Transverse colon (tissue), 4 donors: ENCODE data around the gene STK32B. TPM values are rescaled to one million over a fixed set of nuclear protein-coding genes. Genes with fewer than 3 reads are reported as not detected.

Experiments used
- DNase-seq: peaks from one replicate; pipeline ENCODE4 v3.0.0-alpha.2; 2019
- H3K27ac ChIP-seq, 4 donors: fragments of 200-600 bp; sonication (generic); 2 replicates each; pipeline ENCODE4 v1.5.1; 2016 to 2018; ENCODE audit warnings: inconsistent platforms in 4 of 4
- H3K27me3 ChIP-seq: fragments of 200-600 bp; sonication (generic); 2 replicates; pipeline ENCODE4 v1.5.1; 2017; ENCODE audit warnings: inconsistent platforms
- H3K36me3 ChIP-seq, 4 donors: fragments of 200-600 bp; sonication (generic); 2 replicates each; pipeline ENCODE4 v1.5.1; 2017 to 2019; ENCODE audit warnings: inconsistent platforms in 4 of 4
- H3K4me1 ChIP-seq, 4 donors: fragments of 200-600 bp; sonication (generic); 2 replicates each; pipeline ENCODE4 v1.5.1; 2017 to 2020; ENCODE audit warnings: inconsistent platforms in 4 of 4
- H3K4me3 ChIP-seq, 4 donors: fragments of 200-600 bp; sonication (generic); 1 replicate in 1 of 4; 2 replicates in 3 of 4; pipeline versions ENCODE4 v1.5.1 to v1.6.1; 2017 to 2019; ENCODE audit warnings: inconsistent platforms in 4 of 4
- H3K9me3 ChIP-seq, 2 donors: fragments of 200-600 bp; sonication (generic); 2 replicates each; pipeline ENCODE4 v1.5.1; 2017 to 2019; ENCODE audit warnings: inconsistent platforms in 2 of 2
- EP300 ChIP-seq: sonication (generic); formaldehyde crosslinking; IDR thresholded peaks from one replicate; pipeline ENCODE4 v1.6.1; 2017; ENCODE audit warnings: antibody characterized with exemption, low read depth
- POLR2A ChIP-seq: fragments of 450-650 bp; IDR thresholded peaks from one replicate; pipeline ENCODE4 v1.6.1; 2016; ENCODE audit warnings: antibody characterized with exemption, mild to moderate bottlenecking, moderate library complexity
- POLR2AphosphoS5 ChIP-seq, 3 donors: sonication (generic); formaldehyde crosslinking; IDR thresholded peaks; one replicate each; pipeline ENCODE4 v1.6.1; 2016; ENCODE audit warnings: antibody characterized with exemption in 3 of 3
- WGBS, 2 donors: methylation state at CpG; one replicate each; pipeline ENCODE4 v1.1.5; 2018; ENCODE audit warnings: low coverage in 1 of 2; 5-methylcytosine and 5-hydroxymethylcytosine counted together
- in situ Hi-C, 4 donors: fragments of 200-750 bp; cut with MboI; loops; one replicate each; pipeline versions ENCODE4 v1.15.0 to v1.15.1; 2017; ENCODE audit warnings: low sequenced_read_pairs in 3 of 4, low pct_ligation_motif_present in 1 of 4, low pct_unique_long_range_greater_than_20kb in 1 of 4
- intact Hi-C: fragments of 100-400 bp; cut with DNase I; formaldehyde crosslinking; loops from one replicate; pipeline ENCODE4 v1.15.1; 2023; ENCODE audit warnings: low total_unique reads
- total RNA-seq, 4 donors: library from RNA; depleted of rRNA; stranded (reverse); fragments of >200 nt; gene quantifications; one replicate each; pipeline ENCODE4 v1.1.0, GENCODE V29; 2016
- TF ChIP-seq, protein P1 (sequence below), 5 experiments: fragments of 200-600 bp in 3 of 5; fragments of 450-650 bp in 2 of 5; sonication (generic) in 3 of 5; IDR thresholded peaks; 1 replicate in 2 of 5; 2 replicates in 3 of 5; pipeline ENCODE4 v1.5.1; 2016 to 2017; ENCODE audit warnings: antibody characterized with exemption in 5 of 5, inconsistent platforms in 3 of 5, mild to moderate bottlenecking in 2 of 5, moderate library complexity in 1 of 5

Gene STK32B
- total RNA-seq, 4 donors from 2014 or later, result 0.37 to 1.1 (median 0.64) TPM

GRCh38 chr4:5338531-5338930 lies 287.3 kb downstream of the STK32B start:
- TF ChIP-seq POLR2A (no peak), POLR2AphosphoS5 (IDR thresholded peaks at IDR 0.05) (no peak), EP300 (no peak)
- TF ChIP-seq, protein P1, sequence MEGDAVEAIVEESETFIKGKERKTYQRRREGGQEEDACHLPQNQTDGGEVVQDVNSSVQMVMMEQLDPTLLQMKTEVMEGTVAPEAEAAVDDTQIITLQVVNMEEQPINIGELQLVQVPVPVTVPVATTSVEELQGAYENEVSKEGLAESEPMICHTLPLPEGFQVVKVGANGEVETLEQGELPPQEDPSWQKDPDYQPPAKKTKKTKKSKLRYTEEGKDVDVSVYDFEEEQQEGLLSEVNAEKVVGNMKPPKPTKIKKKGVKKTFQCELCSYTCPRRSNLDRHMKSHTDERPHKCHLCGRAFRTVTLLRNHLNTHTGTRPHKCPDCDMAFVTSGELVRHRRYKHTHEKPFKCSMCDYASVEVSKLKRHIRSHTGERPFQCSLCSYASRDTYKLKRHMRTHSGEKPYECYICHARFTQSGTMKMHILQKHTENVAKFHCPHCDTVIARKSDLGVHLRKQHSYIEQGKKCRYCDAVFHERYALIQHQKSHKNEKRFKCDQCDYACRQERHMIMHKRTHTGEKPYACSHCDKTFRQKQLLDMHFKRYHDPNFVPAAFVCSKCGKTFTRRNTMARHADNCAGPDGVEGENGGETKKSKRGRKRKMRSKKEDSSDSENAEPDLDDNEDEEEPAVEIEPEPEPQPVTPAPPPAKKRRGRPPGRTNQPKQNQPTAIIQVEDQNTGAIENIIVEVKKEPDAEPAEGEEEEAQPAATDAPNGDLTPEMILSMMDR (IDR thresholded peaks at IDR 0.05), result no peak
- intact Hi-C loops, result no loop called here
- in situ Hi-C loops, result no loop called here
- H3K36me3 ChIP-seq, result no peaks in the 10 kb centered on the region
- H3K27me3 ChIP-seq, result no peaks in the 10 kb centered on the region
- H3K27ac ChIP-seq, result no peak overlapping the region
- no peaks in the 10 kb centered on the region for H3K4me1 ChIP-seq
- 75 to 80% methylated on average over 1 of the region's 1 CpG for WGBS, 2 donors
- DNase-seq, result no peak
- H3K9me3 ChIP-seq, result no peaks in the 10 kb centered on the region
- H3K4me3 ChIP-seq, result no peak overlapping the region

DNA sequence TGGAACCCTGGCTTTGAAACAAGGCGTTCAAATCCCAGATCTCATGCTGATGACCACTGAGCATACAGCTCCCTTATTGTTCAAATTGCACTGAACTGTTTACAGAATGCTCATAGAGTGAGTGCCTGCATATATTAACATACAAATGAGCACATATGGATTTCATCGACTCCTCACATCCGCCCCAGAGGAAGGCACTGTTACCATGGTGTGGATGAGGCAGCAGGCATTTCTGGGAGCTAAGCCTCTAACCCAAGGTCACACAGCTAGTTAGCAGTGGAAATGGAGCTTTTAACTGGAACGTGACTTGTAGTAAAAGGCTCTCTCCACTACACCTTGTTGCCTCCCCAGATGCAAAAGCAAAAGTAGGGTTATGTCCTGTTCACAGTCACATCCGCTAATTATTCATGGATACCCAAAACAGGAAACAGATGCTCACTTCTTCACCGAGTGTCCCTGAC lies 289.7 kb downstream of the STK32B start:
- Histone ChIP-seq H3K4me1 (no peaks in the 10 kb centered on the region), H3K4me3 (no peak overlapping the region), H3K27ac (no peak overlapping the region), H3K27me3 (no peaks in the 10 kb centered on the region), H3K9me3 (no peaks in the 10 kb centered on the region), H3K36me3 (no peaks in the 10 kb centered on the region)
- in situ Hi-C loops (no loop called here), intact Hi-C loops (no loop called here)
- no peak for DNase-seq
- no peak for TF ChIP-seq POLR2A
- TF ChIP-seq EP300, result no peak
- no peak for TF ChIP-seq POLR2AphosphoS5 (IDR thresholded peaks at IDR 0.05)
- TF ChIP-seq, protein P1 (IDR thresholded peaks at IDR 0.05), result no peak
- WGBS, 2 donors, result 73% methylated on average over 6 of the region's 6 CpGs; no CpG with 5 or more reads in 1 of the 2 donors

DNA sequence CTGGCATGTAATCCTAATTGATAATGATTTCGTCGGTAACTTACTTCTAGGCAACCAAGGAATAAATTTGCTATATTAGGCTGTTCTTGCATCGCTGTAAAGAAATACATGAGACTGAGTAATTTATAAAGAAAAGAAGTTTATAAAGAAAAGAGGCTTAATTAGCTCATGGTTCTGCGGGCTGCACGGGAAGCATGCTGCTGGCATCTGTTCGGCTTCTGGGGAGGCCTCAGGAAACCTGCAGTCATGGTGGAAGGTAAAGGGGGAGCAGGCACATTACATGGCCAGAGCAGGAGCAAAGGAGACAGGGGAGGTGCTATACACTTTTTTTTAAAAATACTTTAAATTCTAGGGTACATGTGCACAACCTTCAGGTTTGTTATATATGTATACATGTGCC lies 290.2 kb downstream of the STK32B start:
- no peaks in the 10 kb centered on the region for H3K4me1 ChIP-seq
- H3K27me3 ChIP-seq, result no peaks in the 10 kb centered on the region
- WGBS, 2 donors, result 74 to 78% methylated on average over 6 of the region's 6 CpGs
- no peaks in the 10 kb centered on the region for H3K9me3 ChIP-seq
- no peaks in the 10 kb centered on the region for H3K36me3 ChIP-seq
- intact Hi-C loops (no loop called here), in situ Hi-C loops (no loop called here)
- TF ChIP-seq, protein P1 (IDR thresholded peaks at IDR 0.05), result no peak
- TF ChIP-seq POLR2A (no peak), EP300 (no peak), POLR2AphosphoS5 (IDR thresholded peaks at IDR 0.05) (no peak)
- DNase-seq, result no peak
- H3K27ac ChIP-seq, result no peak overlapping the region
- H3K4me3 ChIP-seq, result no peak overlapping the region

DNA sequence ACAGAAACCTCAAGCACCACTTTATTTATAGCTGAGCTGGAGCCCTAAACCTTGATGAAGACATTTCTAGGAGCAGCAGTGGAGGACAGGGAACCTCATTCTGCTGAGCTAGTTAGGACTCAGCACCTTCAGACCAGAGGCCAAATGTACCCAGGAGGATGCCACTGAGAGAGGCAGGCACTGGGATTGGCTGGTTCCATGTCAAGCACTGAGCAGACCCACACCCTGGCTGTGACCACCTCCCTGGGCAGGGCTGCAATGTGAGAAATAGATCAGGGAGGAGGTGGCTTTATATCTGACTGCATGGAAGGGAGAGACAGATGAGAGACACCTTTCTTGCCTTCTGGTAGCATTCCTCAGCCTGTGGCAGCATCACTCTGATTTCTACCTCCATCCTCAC lies 304.6 kb downstream of the STK32B start:
- intact Hi-C loops (no loop called here), in situ Hi-C loops (no loop called here)
- no peak for TF ChIP-seq POLR2AphosphoS5 (IDR thresholded peaks at IDR 0.05)
- no peak for TF ChIP-seq EP300
- TF ChIP-seq POLR2A, result no peak
- TF ChIP-seq, protein P1 (IDR thresholded peaks at IDR 0.05), result no peak
- H3K27me3 ChIP-seq, result no peaks in the 10 kb centered on the region
- H3K27ac ChIP-seq, result no peak overlapping the region
- no peak overlapping the region for H3K4me3 ChIP-seq
- no peaks in the 10 kb centered on the region for H3K36me3 ChIP-seq
- H3K4me1 ChIP-seq, result no peaks in the 10 kb centered on the region
- H3K9me3 ChIP-seq, result no peaks in the 10 kb centered on the region
- no peak for DNase-seq
